ENCODE data around the gene AFAP1L2.

Gene AFAP1L2

DNA sequence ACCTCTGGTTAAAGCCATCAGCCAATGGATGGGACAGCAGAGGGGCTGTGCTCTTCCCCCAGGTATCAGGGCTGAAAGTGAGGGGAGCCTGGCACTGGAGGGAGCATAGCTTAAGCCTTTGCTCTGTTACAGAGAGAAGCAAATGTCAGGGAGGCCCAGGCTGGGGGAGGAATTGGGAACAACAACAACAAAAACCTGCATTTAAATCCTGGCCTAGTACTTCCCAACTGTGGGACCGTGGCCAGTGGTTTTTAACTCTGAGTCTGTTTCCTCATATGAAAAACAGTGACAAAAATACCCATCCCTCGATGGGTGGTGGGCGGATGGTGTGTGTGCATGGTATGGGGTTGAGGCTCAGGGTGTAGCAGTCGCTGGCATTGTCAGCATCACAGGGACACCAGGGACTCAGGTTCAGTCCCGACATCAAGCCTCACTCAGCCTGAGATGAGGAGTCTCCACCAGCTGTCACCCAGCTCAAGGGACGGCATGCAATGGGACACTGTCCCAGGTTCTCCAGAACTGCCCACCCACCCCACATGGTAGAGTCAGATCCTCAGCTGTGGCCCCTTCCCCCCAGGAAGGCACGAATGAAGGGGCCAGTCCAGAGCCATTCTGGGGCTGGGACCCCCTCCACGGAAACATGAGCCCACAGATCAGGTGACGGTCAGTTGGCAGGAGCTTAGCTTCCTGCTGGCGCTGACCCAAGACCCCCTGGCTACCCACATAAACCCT is 74.5 kb downstream of the AFAP1L2 start:
- Histone ChIP-seq H3K27me3 (no peaks in the 10 kb centered on the region; a peak in 1 of 22 replicates), H3K9me3 (replicated peaks in 1 of 11) (no peaks in the 10 kb centered on the region), H3K4me3 (no peak overlapping the region), H3K27ac (no peak overlapping the region), H4K20me1 (no peaks in the 10 kb centered on the region), H3K36me3 (no peaks in the 10 kb centered on the region), H3K4me2 (peak overlapping the region in 10 of 11 experiments; percentile 2 to 57 (median 32); a peak in 19 of 22 replicates), H3K4me1 (peaks cover 34 to 64% (median 53%) of the 10 kb centered on the region in 10 experiments), H3K9ac (no peak overlapping the region)
- TF ChIP-seq Cebpa-rat (IDR thresholded peaks at IDR 0.05) = no peak

DNA sequence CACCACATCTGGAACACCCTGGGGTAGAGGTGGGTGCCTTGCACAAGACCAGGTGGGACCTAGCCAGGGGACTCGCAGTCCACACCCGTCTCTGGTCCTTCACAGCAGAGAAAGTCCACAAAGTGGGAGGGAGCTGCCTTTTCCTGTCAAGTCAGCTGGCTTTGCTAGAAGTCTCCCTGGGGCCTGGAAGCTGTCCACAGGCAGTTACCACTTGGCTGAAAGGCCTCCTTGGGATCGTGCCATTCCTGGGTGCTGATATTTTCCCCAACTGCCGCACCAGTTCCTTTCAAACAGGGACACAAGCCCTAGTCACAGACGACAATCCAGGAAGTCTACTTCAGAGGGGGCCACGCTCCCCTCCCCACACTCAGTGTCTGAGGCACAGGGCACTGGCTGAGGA is 75.4 kb downstream of the AFAP1L2 start:
- Histone ChIP-seq H3K9me3 (replicated peaks in 1 of 11) (no peaks in the 10 kb centered on the region), H3K27ac (no peak overlapping the region), H4K20me1 (no peaks in the 10 kb centered on the region), H3K4me1 (peaks cover 25 to 55% (median 44%) of the 10 kb centered on the region in 10 experiments), H3K9ac (no peak overlapping the region), H3K36me3 (no peaks in the 10 kb centered on the region), H3K4me3 (no peak overlapping the region), H3K27me3 (no peaks in the 10 kb centered on the region), H3K4me2 (peak overlapping the region in 7 of 11 experiments; percentile 6 to 57 (median 38); a peak in 10 of 22 replicates)
- no peak for TF ChIP-seq Cebpa-rat (IDR thresholded peaks at IDR 0.05)

DNA sequence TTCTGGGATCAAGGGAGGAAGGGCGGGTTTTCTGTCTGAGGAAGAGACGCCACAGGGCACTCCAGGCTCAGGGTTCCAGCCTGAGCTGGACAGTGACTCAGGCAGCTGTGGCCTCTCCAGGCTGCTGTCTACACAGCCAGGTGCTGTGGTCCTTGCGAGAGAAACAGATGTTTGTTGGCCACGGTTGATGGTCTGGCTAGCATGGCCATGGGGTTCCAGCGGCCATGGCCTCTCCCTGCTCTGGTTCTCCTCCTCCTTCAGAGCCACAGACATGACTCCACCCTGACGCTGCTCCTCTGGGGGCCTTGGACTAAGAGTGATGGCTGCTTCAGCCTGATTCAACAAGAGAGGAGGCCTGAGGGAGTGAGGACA is 75.9 kb downstream of the AFAP1L2 start:
- TF ChIP-seq Cebpa-rat (IDR thresholded peaks at IDR 0.05) = no peak
- Histone ChIP-seq H3K27ac (no peak overlapping the region), H3K4me2 (peak overlapping the region in 3 of 11 experiments; percentile 41 to 57 (median 52); a peak in 1 of 22 replicates), H3K4me3 (no peak overlapping the region), H4K20me1 (no peaks in the 10 kb centered on the region), H3K27me3 (no peaks in the 10 kb centered on the region), H3K4me1 (peaks cover 24 to 50% (median 40%) of the 10 kb centered on the region in 10 experiments), H3K36me3 (no peaks in the 10 kb centered on the region), H3K9ac (no peak overlapping the region), H3K9me3 (replicated peaks in 1 of 11) (no peaks in the 10 kb centered on the region)

DNA sequence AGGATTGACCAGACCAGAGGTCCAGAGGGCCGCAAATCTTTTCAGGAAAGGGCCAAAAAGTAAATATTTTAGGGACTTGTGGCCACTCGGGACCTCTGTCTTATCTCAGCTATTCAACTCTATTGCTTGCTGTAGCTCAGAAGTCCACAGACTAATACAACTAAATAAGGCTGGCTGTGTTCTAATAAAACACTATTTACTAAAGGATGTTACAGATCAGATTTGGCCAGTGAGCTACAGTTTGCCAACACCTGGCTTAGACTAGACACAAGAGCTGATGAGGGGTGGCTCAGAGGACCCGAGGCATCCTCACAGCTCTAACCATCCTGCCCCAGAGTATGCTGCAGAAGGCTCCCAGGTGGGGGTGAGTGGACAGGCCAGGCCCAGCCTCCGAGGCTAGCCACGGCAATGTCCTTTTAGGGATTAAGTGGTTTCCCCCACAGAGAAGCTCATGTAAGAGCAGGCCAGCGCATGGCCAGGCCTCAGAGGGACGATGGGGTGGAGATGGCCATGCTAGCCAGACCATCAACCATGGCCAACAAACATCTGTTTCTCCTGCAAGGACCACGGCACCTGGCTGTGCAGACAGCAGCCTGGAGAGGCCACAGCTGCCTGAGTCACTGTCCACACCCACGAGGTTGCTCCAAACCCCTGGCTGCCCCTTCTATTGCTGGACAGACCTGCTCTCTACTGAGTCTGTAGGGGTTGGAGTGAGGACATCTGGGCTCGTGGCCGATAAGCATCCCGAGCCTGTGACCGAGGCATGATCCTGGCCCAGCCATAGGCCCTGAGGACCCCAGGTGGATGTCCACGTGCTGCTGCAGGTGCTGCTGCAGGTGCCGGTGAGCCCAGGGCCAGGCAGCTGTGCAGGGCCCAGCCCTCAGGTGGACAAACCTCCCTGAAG is 76.5 kb downstream of the AFAP1L2 start:
- Histone ChIP-seq H3K27ac (no peak overlapping the region), H3K4me2 (no peak overlapping the region), H3K4me3 (no peak overlapping the region), H3K27me3 (no peaks in the 10 kb centered on the region), H3K36me3 (no peaks in the 10 kb centered on the region), H3K9ac (no peak overlapping the region), H4K20me1 (no peaks in the 10 kb centered on the region), H3K4me1 (peaks cover 19 to 44% (median 34%) of the 10 kb centered on the region in 10 experiments), H3K9me3 (replicated peaks in 1 of 11) (no peaks in the 10 kb centered on the region)
- no peak for TF ChIP-seq Cebpa-rat (IDR thresholded peaks at IDR 0.05)

DNA sequence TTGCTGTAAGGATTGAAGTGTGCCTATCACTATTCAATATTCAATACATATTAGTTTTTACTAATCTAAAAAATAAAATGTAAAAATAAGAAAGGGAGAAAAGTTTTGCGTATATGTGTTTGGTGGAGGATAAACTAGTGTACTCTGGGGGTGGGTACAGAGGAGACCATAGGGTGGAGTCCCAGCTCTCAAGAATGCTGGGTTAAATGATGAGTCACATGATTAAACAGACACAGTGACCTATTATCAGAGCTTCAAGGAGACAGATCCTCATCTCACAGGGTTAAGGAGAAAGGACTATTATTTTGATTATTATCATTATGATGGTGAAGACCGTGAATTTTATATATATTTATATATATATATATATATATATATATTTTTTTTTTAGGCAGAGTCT is 77.5 kb downstream of the AFAP1L2 start:
- Histone ChIP-seq H3K36me3 (no peaks in the 10 kb centered on the region), H3K4me1 (peaks cover 10 to 34% (median 25%) of the 10 kb centered on the region in 10 experiments), H4K20me1 (no peaks in the 10 kb centered on the region), H3K4me2 (no peak overlapping the region), H3K9me3 (replicated peaks in 1 of 11) (no peaks in the 10 kb centered on the region), H3K27ac (no peak overlapping the region), H3K27me3 (no peaks in the 10 kb centered on the region), H3K4me3 (no peak overlapping the region), H3K9ac (no peak overlapping the region)
- TF ChIP-seq Cebpa-rat (IDR thresholded peaks at IDR 0.05) = no peak

DNA sequence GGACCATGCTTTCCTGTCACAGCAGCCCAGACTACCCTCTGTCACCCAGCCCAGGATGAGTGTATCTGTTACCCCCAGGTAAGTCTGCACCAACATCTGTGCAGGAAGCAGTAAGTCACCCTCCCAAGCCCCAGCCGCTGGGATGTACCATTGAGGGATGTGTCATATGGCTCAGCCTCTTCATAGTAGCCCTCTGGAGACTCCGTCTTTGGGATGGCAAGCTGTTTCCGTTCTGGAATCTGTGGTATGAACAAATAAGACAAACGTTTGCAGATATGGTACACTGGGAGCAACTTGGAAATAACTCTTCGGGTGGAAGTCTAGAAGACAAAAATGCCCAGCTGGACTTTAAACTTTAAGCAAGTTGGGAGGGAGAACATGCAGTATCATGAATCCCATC is 81.3 kb downstream of the AFAP1L2 start:
- H3K27me3 ChIP-seq = no peaks in the 10 kb centered on the region
- H3K9ac ChIP-seq = no peak overlapping the region
- H3K4me1 ChIP-seq = peaks cover 0 to 10% (median 3%) of the 10 kb centered on the region in 10 experiments; a peak in 7 of 20 replicates
- no peak overlapping the region for H3K4me2 ChIP-seq
- no peak overlapping the region for H3K27ac ChIP-seq
- H3K9me3 ChIP-seq (replicated peaks in 1 of 11) = no peaks in the 10 kb centered on the region
- no peaks in the 10 kb centered on the region for H4K20me1 ChIP-seq
- H3K4me3 ChIP-seq = no peak overlapping the region
- no peak for TF ChIP-seq Cebpa-rat (IDR thresholded peaks at IDR 0.05)
- H3K36me3 ChIP-seq = no peaks in the 10 kb centered on the region

DNA sequence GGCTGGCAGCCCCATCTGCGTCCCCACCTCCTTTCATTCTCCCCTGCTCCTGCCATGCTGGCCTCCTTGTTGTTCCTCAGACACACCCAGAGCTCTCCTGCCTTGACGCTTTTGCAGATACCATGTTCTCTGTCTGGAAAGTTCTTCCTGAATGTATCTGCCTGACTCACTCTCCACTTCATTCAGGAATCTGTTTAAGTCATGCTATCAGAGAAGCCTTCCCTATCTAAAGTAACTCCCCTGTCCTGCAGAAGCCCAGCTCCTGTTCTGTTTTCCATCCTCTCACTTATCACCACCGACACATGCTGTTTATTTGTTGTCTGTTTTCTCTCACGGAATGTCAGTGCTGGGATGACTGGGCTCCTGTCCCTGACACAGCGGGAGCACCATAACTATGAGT is 82.0 kb downstream of the AFAP1L2 start:
- Histone ChIP-seq H3K4me1 (peaks cover 0 to 10% (median 3%) of the 10 kb centered on the region in 10 experiments; a peak in 7 of 20 replicates), H3K9ac (no peak overlapping the region), H3K27me3 (no peaks in the 10 kb centered on the region), H3K4me3 (no peak overlapping the region), H3K9me3 (replicated peaks in 1 of 11) (no peaks in the 10 kb centered on the region), H3K36me3 (no peaks in the 10 kb centered on the region), H3K27ac (no peak overlapping the region), H3K4me2 (no peak overlapping the region), H4K20me1 (no peaks in the 10 kb centered on the region)
- TF ChIP-seq Cebpa-rat (IDR thresholded peaks at IDR 0.05) = no peak

DNA sequence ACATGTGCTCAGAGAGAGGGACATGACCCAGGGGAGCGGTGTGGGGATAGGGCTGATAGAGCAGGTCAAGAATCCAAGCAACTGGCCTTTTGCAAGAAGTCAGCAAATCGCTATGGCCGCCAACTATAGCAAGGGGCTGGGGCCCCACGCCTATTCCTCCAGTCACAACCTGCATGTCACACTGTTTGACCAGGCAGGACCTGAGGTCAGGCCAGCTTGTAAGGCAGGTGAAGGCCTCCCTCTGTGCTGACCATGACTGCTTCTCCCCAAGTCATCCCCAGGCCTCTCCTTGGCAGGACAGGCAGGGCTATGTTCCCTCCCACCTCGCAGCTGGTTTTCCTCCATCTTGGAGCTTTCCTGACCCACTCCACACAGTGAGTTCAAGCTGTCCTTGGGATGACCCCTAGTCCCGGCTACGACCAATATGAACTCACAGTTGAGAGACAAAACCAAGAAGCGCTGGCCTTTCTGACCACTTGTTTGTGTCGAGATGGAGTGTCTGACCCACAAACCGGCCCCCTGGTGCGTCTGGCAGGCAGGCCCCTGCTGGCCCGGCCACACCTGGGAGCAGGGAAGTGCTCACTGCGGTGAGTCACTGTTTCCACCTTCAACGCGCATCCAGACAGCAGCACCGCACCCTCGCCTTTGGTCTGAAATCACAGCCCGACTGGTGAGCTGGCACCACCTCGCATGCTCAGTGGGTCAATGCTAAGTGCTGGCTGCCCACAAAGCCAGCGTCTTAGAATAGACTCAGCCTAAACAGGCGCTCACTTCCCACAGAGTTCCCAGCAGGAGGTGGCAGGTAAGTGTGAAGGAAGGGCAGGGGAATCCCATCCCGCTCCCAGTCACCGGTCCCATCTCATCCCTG is 83.8 kb downstream of the AFAP1L2 start:
- Histone ChIP-seq H3K4me3 (no peak overlapping the region), H3K27ac (no peak overlapping the region), H3K9me3 (replicated peaks in 1 of 11) (no peaks in the 10 kb centered on the region), H3K4me2 (no peak overlapping the region), H3K27me3 (no peaks in the 10 kb centered on the region), H3K36me3 (no peaks in the 10 kb centered on the region), H3K4me1 (0 out of 20 replicates have a peak, but pooled peaks cover 0 to under 1% (median 0%) of the 10 kb centered on the region in 10 experiments), H3K9ac (no peak overlapping the region), H4K20me1 (no peaks in the 10 kb centered on the region)
- TF ChIP-seq Cebpa-rat (IDR thresholded peaks at IDR 0.05) = no peak
